SHP77 (cell line): Measurements from ENCODE around the gene EZH2.

Experiments
- DNase-seq, 2 experiments: peaks; one replicate each; lab custom pipeline; 2025; lab: John Stamatoyannopoulos, UW

EZH2 gene

GRCh38 chr7:148761499-148762278 lies 122.4 kb downstream of the EZH2 start:
- no peak for DNase-seq
